ENCODE results near the gene ST8SIA2.

- TF ChIP-seq POLR2A (IDR thresholded peaks at IDR 0.05; ENCODE audit: low read length), result no peak
- TF ChIP-seq GATA1 (IDR thresholded peaks at IDR 0.05; ENCODE audit: low read depth, low read length), result no peak
Measured at GRCh38 chr15:92425578-92426225, 32.0 kb downstream of the ST8SIA2 start.

Data from erythroblast (primary cell).